Measurements from ENCODE around the gene ECD.
"Not testable (repeated sequence)": the region's sequence is repeated elsewhere in the genome, so short reads cannot be mapped to it uniquely, and the experiment has no call there.

The ECD gene

GRCh38 chr10:73161662-73162061 is 6.1 kb downstream of the ECD start:
- no peak for DNase-seq
- Histone ChIP-seq H3K36me3 (ENCODE audit: control insufficient read depth, insufficient read depth, low read length) (peaks cover 12% of the 10 kb centered on the region), H3K27ac (ENCODE audit: insufficient read depth, low read length, poor library complexity, severe bottlenecking) (no peak overlapping the region), H3K4me1 (ENCODE audit: control insufficient read depth, insufficient read depth, low read length, poor library complexity, severe bottlenecking) (peaks cover 4% of the 10 kb centered on the region), H3K4me3 (ENCODE audit: insufficient read depth, low read depth, low read length, poor library complexity, severe bottlenecking) (no peak overlapping the region), H3K9me3 (ENCODE audit: control insufficient read depth, low read length) (no peaks in the 10 kb centered on the region), H3K27me3 (replicated peaks; ENCODE audit: control insufficient read depth, insufficient read depth, low read length, poor library complexity, severe bottlenecking) (no peaks in the 10 kb centered on the region)

GRCh38 chr10:73161079-73161478 is 6.7 kb downstream of the ECD start:
- no peak overlapping the region for H3K27ac ChIP-seq (ENCODE audit: insufficient read depth, low read length, poor library complexity, severe bottlenecking)
- H3K4me1 ChIP-seq (ENCODE audit: control insufficient read depth, insufficient read depth, low read length, poor library complexity, severe bottlenecking), result no peaks in the 10 kb centered on the region
- H3K9me3 ChIP-seq (ENCODE audit: control insufficient read depth, low read length), result no peaks in the 10 kb centered on the region
- no peak for DNase-seq
- no peak overlapping the region for H3K4me3 ChIP-seq (ENCODE audit: insufficient read depth, low read depth, low read length, poor library complexity, severe bottlenecking)
- H3K36me3 ChIP-seq (ENCODE audit: control insufficient read depth, insufficient read depth, low read length), result peaks cover 18% of the 10 kb centered on the region
- H3K27me3 ChIP-seq (replicated peaks; ENCODE audit: control insufficient read depth, insufficient read depth, low read length, poor library complexity, severe bottlenecking), result no peaks in the 10 kb centered on the region

- Histone ChIP-seq H3K27ac (ENCODE audit: insufficient read depth, low read length, poor library complexity, severe bottlenecking) (no peak overlapping the region), H3K4me3 (ENCODE audit: insufficient read depth, low read depth, low read length, poor library complexity, severe bottlenecking) (no peak overlapping the region), H3K36me3 (ENCODE audit: control insufficient read depth, insufficient read depth, low read length) (peaks cover 27% of the 10 kb centered on the region), H3K4me1 (ENCODE audit: control insufficient read depth, insufficient read depth, low read length, poor library complexity, severe bottlenecking) (no peaks in the 10 kb centered on the region), H3K27me3 (replicated peaks; ENCODE audit: control insufficient read depth, insufficient read depth, low read length, poor library complexity, severe bottlenecking) (no peaks in the 10 kb centered on the region), H3K9me3 (ENCODE audit: control insufficient read depth, low read length) (no peaks in the 10 kb centered on the region)
- DNase-seq, result peak; percentile 9 to 45 (median 22)
These were observed 8.7 kb downstream of the ECD start for GRCh38 chr10:73159038-73159648.

- no peak overlapping the region for H3K27ac ChIP-seq (ENCODE audit: insufficient read depth, low read length, poor library complexity, severe bottlenecking)
- no peak overlapping the region for H3K4me3 ChIP-seq (ENCODE audit: insufficient read depth, low read depth, low read length, poor library complexity, severe bottlenecking)
- H3K27me3 ChIP-seq (replicated peaks; ENCODE audit: control insufficient read depth, insufficient read depth, low read length, poor library complexity, severe bottlenecking), result no peaks in the 10 kb centered on the region
- no peak for DNase-seq
- no peaks in the 10 kb centered on the region for H3K9me3 ChIP-seq (ENCODE audit: control insufficient read depth, low read length)
- peaks cover 35% of the 10 kb centered on the region for H3K36me3 ChIP-seq (ENCODE audit: control insufficient read depth, insufficient read depth, low read length)
- H3K4me1 ChIP-seq (ENCODE audit: control insufficient read depth, insufficient read depth, low read length, poor library complexity, severe bottlenecking), result no peaks in the 10 kb centered on the region
These were observed 11.8 kb downstream of the ECD start for GRCh38 chr10:73156054-73156453.

GRCh38 chr10:73152009-73152408 is 15.8 kb downstream of the ECD start:
- no peaks in the 10 kb centered on the region for H3K27me3 ChIP-seq (replicated peaks; ENCODE audit: control insufficient read depth, insufficient read depth, low read length, poor library complexity, severe bottlenecking)
- no peaks in the 10 kb centered on the region for H3K9me3 ChIP-seq (ENCODE audit: control insufficient read depth, low read length)
- no peaks in the 10 kb centered on the region for H3K4me1 ChIP-seq (ENCODE audit: control insufficient read depth, insufficient read depth, low read length, poor library complexity, severe bottlenecking)
- H3K4me3 ChIP-seq (ENCODE audit: insufficient read depth, low read depth, low read length, poor library complexity, severe bottlenecking), result no peak overlapping the region
- H3K36me3 ChIP-seq (ENCODE audit: control insufficient read depth, insufficient read depth, low read length), result peaks cover 59% of the 10 kb centered on the region
- H3K27ac ChIP-seq (ENCODE audit: insufficient read depth, low read length, poor library complexity, severe bottlenecking), result no peak overlapping the region
- no peak for DNase-seq

GRCh38 chr10:73150633-73151413 is 17.0 kb downstream of the ECD start:
- H3K27ac ChIP-seq (ENCODE audit: insufficient read depth, low read length, poor library complexity, severe bottlenecking); H3K4me1 ChIP-seq (ENCODE audit: control insufficient read depth, insufficient read depth, low read length, poor library complexity, severe bottlenecking); H3K27me3 ChIP-seq (replicated peaks; ENCODE audit: control insufficient read depth, insufficient read depth, low read length, poor library complexity, severe bottlenecking); H3K9me3 ChIP-seq (ENCODE audit: control insufficient read depth, low read length); DNase-seq; H3K4me3 ChIP-seq (ENCODE audit: insufficient read depth, low read depth, low read length, poor library complexity, severe bottlenecking): not testable (repeated sequence)
- H3K36me3 ChIP-seq (ENCODE audit: control insufficient read depth, insufficient read depth, low read length), result peaks cover 61% of the 10 kb centered on the region

GRCh38 chr10:73141603-73142002 is 26.2 kb downstream of the ECD start:
- no peak for DNase-seq
- no peaks in the 10 kb centered on the region for H3K4me1 ChIP-seq (ENCODE audit: control insufficient read depth, insufficient read depth, low read length, poor library complexity, severe bottlenecking)
- H3K4me3 ChIP-seq (ENCODE audit: insufficient read depth, low read depth, low read length, poor library complexity, severe bottlenecking), result no peak overlapping the region
- H3K9me3 ChIP-seq (ENCODE audit: control insufficient read depth, low read length), result no peaks in the 10 kb centered on the region
- no peak overlapping the region for H3K27ac ChIP-seq (ENCODE audit: insufficient read depth, low read length, poor library complexity, severe bottlenecking)
- no peaks in the 10 kb centered on the region for H3K27me3 ChIP-seq (replicated peaks; ENCODE audit: control insufficient read depth, insufficient read depth, low read length, poor library complexity, severe bottlenecking)
- peaks cover 70% of the 10 kb centered on the region for H3K36me3 ChIP-seq (ENCODE audit: control insufficient read depth, insufficient read depth, low read length)

GRCh38 chr10:73139251-73139650 is 28.6 kb downstream of the ECD start:
- no peaks in the 10 kb centered on the region for H3K4me1 ChIP-seq (ENCODE audit: control insufficient read depth, insufficient read depth, low read length, poor library complexity, severe bottlenecking)
- no peak overlapping the region for H3K4me3 ChIP-seq (ENCODE audit: insufficient read depth, low read depth, low read length, poor library complexity, severe bottlenecking)
- H3K27me3 ChIP-seq (replicated peaks; ENCODE audit: control insufficient read depth, insufficient read depth, low read length, poor library complexity, severe bottlenecking), result no peaks in the 10 kb centered on the region
- peaks cover 70% of the 10 kb centered on the region for H3K36me3 ChIP-seq (ENCODE audit: control insufficient read depth, insufficient read depth, low read length)
- H3K9me3 ChIP-seq (ENCODE audit: control insufficient read depth, low read length), result no peaks in the 10 kb centered on the region
- no peak for DNase-seq
- no peak overlapping the region for H3K27ac ChIP-seq (ENCODE audit: insufficient read depth, low read length, poor library complexity, severe bottlenecking)

- H3K36me3 ChIP-seq (ENCODE audit: control insufficient read depth, insufficient read depth, low read length), result peaks cover 72% of the 10 kb centered on the region
These were observed 31.2 kb downstream of the ECD start for GRCh38 chr10:73136627-73137026.

GRCh38 chr10:73134727-73135126 is 33.1 kb downstream of the ECD start:
- Histone ChIP-seq H3K27me3 (replicated peaks; ENCODE audit: control insufficient read depth, insufficient read depth, low read length, poor library complexity, severe bottlenecking) (no peaks in the 10 kb centered on the region), H3K4me1 (ENCODE audit: control insufficient read depth, insufficient read depth, low read length, poor library complexity, severe bottlenecking) (no peaks in the 10 kb centered on the region), H3K27ac (ENCODE audit: insufficient read depth, low read length, poor library complexity, severe bottlenecking) (no peak overlapping the region), H3K4me3 (ENCODE audit: insufficient read depth, low read depth, low read length, poor library complexity, severe bottlenecking) (no peak overlapping the region), H3K9me3 (ENCODE audit: control insufficient read depth, low read length) (no peaks in the 10 kb centered on the region), H3K36me3 (ENCODE audit: control insufficient read depth, insufficient read depth, low read length) (peaks cover 73% of the 10 kb centered on the region)
- no peak for DNase-seq

More at GRCh38 chr10:73136627-73137026, 31.2 kb downstream of the ECD start:
- Histone ChIP-seq H3K4me1 (ENCODE audit: control insufficient read depth, insufficient read depth, low read length, poor library complexity, severe bottlenecking) (no peaks in the 10 kb centered on the region), H3K27me3 (replicated peaks; ENCODE audit: control insufficient read depth, insufficient read depth, low read length, poor library complexity, severe bottlenecking) (no peaks in the 10 kb centered on the region), H3K27ac (ENCODE audit: insufficient read depth, low read length, poor library complexity, severe bottlenecking) (no peak overlapping the region), H3K9me3 (ENCODE audit: control insufficient read depth, low read length) (no peaks in the 10 kb centered on the region), H3K4me3 (ENCODE audit: insufficient read depth, low read depth, low read length, poor library complexity, severe bottlenecking) (no peak overlapping the region)
- DNase-seq, result no peak

Data from effector memory CD4-positive, alpha-beta T cell (primary cell).